Activated CD8-positive, alpha-beta memory T cell treated with anti-CD3 and anti-CD28 coated beads, Interleukin-2, amount 50 U/mL, for 1 hour (primary cell): Measurements from ENCODE around the gene ERCC6L.
"Not testable (repeated sequence)": the region's sequence is repeated elsewhere in the genome, so short reads cannot be mapped to it uniquely, and the experiment has no call there.

Experiments used
- DNase-seq: peaks from one replicate; pipeline ENCODE4 v3.0.0-alpha.2; 2020; ENCODE audit errors: extremely low read depth

Gene ERCC6L

GRCh38 chrX:72253686-72254085 is 14.9 kb upstream of the ERCC6L start:
- no peak for DNase-seq

DNA sequence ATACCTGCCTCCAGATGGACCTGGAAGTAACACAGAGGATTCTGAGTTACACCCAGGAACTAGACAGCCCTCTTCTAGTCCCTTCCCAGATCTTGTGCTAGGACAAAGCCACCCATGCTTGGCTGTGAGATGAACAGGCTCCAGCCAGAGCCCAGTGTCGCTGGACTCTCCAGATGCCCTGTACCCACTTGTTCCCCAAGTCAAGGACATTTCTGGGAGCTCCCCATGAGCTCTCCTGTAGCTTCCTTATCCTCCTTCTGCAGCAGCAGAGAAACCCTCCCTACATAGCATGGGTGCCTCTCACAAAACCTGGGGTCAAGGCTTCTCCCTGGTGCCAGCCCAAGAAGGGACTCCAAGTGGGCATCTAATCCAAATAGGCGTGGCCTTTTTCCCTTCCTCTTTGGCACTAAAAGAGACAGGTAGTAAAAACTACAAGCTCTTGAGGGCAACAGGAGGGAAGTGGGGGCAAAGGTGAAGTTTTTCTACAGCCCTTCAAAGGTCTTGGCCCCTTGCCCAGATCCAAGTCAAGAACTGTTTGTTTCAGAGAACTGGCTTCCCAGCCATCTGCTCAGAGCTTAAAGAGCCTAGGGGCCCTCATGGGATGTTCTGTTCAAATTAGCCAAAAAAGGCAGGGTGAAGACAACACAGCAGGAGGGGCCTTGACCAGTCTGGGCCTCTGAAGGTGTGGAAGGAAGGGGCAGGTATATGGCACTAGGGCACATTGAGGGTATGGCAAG is 8.5 kb upstream of the ERCC6L start:
- no peak for DNase-seq

GRCh38 chrX:72245461-72246089 is 6.7 kb upstream of the ERCC6L start:
- no peak for DNase-seq

GRCh38 chrX:72243472-72243871 is 4.6 kb upstream of the ERCC6L start:
- DNase-seq = no peak

GRCh38 chrX:72240976-72241375 is 2.1 kb upstream of the ERCC6L start:
- DNase-seq = no peak

DNA sequence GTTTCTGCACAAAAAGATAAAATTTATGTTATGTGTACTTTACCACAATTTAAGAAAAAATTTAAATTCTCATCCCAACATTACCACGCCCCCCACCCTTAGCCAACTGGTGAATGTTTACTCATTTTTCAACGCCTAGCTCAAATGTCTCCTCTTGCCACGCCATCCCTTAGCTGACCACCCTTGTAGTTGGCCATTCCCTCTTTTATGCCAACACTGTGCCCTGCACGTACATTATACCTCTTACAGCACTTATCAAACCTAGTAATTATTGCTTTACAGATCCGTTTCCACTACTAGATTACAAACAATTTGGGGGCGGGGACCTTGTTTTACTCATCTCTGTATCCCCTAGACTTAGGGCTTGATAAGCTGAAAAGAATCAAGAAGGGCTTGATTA is 644 bp downstream of the ERCC6L start:
- no peak for DNase-seq

- no peak for DNase-seq
These were observed 2.0 kb downstream of the ERCC6L start for GRCh38 chrX:72236841-72237240.

DNA sequence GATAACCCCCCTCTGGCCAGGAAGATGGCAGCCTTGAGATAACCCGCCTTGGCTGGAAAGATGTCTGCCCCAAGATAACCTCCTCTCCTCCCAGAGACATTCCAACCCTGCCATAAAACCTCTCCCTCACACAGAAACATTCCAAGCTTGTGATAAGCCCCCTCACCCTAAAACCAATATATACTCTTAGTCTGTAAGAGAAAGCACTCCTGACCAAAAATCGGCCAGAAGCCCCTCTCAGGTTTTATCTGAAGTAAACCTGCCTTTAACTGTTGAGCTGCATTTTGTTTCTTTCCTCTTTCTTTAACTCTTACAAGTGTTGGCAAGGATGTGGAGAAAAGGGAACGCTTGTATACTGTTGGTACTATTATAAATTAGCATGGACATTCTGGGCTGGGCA is 8.5 kb downstream of the ERCC6L start:
- no peak for DNase-seq

DNA sequence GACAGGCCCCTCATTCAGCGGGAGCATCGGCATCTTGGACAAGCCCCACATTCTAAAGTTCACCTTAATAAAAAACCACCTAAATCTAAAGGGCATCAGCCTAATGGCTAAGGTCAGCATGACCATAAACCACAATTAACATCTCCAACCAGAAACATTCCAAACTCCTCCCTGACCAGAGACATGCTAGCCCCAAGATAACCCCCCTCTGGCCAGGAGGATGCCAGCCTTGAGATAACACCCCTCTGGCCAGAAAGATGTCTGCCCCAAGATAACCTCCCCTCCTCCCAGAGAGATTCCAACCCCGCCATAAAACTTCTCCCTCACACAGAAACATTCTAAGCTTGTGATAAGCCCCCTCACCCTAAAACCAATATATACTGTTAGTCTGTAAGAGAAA is 18.5 kb downstream of the ERCC6L start:
- not testable (repeated sequence) for DNase-seq

- no peak for DNase-seq
These were observed 21.9 kb downstream of the ERCC6L start for GRCh38 chrX:72216973-72217372.

DNA sequence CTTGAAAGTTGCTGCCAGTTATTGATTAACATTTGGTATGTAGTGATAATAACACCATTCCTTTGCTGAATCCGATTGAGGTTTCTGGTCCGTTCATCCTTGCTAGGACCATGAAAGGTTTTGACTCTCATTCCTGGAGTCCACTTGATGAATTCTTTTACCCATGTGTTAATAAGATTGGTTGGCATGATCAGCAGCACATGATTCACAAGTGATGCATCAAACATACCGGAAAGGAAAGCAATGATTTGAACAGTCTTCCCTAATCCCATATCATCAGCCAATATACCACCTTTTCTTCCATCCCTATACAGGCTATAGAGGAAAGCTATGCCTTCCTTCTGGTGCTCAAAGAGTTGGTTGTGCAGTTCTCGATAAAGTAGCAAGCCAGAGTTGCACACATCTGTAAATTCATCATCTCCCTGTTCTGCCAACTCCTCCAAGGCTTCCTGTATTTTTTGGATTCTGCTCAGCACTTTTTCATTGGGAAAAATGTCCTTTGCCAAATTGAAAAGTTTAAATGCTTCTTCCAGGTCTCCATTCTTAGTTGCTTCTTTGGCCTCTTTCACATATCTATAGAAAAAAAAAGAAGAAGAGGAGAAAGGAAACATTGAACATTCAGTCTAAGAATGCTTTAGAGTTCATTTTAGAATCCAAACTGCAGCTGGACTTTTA is 30.6 kb downstream of the ERCC6L start:
- no peak for DNase-seq

GRCh38 chrX:72207366-72207765 is 31.5 kb downstream of the ERCC6L start:
- DNase-seq = no peak

GRCh38 chrX:72205706-72206105 is 33.1 kb downstream of the ERCC6L start:
- no peak for DNase-seq

DNA sequence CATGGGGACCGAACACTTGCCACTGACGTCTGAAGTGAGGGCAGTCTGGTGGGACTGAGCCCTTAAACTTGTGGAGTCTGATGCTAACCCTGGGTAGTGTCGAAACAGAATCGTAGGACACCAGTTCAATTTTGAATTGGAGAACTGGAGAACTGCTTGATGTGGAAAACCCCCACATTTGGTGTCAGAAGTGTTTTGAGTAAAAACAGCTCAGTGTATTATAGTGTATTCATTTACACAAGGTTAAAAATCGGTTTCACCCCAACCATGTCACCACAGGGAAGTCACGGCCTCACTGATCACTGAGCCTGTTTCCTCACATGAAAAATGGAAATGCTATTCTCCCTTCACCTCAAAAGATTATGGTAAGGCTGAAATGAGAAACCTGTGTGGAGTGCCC is 35.4 kb downstream of the ERCC6L start:
- DNase-seq = no peak

DNA sequence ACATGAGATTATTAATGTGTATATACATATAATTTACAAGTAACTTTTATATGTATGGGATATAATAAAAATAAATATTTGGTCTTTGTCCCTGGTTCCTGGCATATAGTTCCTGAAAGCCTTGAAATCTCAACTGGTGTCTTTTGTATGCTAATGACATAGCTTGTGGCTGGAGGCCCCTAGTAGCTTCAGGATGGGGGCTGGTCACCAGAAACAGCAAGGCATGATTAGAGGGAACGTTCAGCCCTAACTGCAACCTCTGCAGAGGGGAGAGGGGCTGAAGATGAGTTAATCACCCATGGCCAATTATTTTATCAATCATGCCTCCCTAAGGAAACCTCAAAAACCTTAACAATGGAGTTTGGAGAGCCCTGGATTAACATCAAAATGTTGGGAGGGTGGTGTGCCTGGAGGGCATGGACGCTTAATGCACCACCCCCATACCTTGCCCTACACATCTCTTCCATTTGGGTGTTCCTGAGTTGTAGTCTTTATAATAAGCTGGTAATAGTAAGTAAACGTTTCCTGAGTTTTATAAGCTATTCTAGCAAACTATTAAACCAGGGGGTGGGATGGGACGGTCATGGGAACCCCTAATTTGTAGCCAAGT is 35.9 kb downstream of the ERCC6L start:
- no peak for DNase-seq

DNA sequence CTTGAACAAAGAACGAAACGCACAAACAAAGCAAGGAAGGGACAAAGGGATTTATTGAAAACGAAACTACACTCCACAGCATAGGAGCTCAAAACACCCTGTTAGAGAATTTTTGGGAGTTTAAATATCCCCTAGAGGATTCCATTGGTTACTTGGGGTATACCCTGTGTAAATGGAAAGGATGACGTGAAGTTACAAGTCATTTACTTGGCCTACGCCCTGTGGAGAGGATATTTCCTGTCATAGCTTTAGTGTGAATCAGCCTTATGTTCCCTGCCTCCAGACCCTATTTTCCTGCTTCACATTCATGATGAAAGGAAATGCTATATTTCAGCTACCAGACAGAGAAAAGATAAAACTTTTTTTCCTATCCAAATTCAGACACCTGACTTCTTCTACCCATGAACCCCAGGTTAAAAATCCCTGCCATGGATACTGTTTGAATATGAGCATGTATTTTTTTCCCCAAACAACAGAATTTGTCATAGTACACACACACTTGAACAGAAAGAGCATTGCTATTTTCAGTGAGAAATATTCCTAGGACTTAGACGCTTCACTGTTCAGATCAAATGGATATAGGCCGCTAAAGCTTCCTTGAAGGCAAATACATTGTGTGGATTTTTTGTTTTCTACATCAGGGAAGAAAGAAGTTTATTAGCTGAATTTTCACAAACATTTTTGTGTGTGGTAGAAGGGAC is 36.8 kb downstream of the ERCC6L start:
- no peak for DNase-seq

- DNase-seq = no peak
These were observed 55.9 kb downstream of the ERCC6L start for GRCh38 chrX:72182924-72183323.

- DNase-seq = peak; percentile 68
These were observed 57.4 kb downstream of the ERCC6L start, which contains the start of gene PIN4 for GRCh38 chrX:72181178-72182125. PIN4 (plus strand) TSS chrX:72181757; CDS start chrX:72181786, 29 bp downstream.

DNA sequence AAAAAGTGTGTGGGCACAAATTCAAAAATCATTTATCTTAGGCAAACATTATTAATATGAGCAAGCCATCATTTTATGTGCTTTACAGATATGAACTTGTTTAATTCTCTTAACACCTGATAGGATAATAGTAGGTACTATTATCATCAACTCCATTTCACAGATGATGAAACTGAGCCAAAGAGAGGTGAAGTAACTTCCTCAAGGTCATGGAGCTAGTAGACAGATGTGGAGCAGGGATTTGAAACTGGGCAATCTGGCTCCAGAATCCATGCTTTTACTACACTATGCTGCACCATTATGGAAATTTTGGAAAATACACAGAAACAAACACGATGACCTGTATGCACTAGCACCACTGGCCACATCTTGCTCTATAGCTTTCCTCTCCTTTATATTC is 58.3 kb downstream of the ERCC6L start:
- no peak for DNase-seq

DNA sequence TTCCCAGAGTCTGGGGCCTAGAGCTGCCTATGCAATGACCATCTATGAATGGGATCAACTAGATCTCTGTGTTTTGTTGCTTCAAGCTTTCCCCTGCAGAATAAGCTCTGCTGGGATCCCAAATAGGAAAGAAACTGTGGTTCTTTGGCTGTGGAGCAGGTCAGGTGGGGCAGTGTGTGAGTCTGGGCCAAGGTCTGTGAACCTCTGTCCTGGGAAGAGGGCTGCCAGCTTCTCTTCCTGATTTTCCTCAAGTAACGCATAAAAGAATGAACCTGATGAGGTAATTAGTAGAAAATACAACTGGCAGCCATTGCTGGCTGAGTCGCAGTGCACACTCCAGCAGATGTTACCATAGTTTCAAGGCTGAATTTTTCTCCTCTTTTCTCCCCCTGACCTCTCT is 61.8 kb downstream of the ERCC6L start:
- no peak for DNase-seq

GRCh38 chrX:72176289-72176688 is 62.5 kb downstream of the ERCC6L start:
- not testable (repeated sequence) for DNase-seq
